Stimulated activated CD4-positive, alpha-beta T cell treated with anti-CD3 and anti-CD28 coated beads, Interleukin-4, amount 100 ng/mL, for 1 hour (primary cell): Measurements from ENCODE around the gene MBP.
A peak's percentile ranks its signal among the peaks of the same experiment; 100 is the strongest.

Experiments
- DNase-seq: peaks from one replicate; pipeline ENCODE4 v3.0.0-alpha.2; 2020

The MBP gene

DNA sequence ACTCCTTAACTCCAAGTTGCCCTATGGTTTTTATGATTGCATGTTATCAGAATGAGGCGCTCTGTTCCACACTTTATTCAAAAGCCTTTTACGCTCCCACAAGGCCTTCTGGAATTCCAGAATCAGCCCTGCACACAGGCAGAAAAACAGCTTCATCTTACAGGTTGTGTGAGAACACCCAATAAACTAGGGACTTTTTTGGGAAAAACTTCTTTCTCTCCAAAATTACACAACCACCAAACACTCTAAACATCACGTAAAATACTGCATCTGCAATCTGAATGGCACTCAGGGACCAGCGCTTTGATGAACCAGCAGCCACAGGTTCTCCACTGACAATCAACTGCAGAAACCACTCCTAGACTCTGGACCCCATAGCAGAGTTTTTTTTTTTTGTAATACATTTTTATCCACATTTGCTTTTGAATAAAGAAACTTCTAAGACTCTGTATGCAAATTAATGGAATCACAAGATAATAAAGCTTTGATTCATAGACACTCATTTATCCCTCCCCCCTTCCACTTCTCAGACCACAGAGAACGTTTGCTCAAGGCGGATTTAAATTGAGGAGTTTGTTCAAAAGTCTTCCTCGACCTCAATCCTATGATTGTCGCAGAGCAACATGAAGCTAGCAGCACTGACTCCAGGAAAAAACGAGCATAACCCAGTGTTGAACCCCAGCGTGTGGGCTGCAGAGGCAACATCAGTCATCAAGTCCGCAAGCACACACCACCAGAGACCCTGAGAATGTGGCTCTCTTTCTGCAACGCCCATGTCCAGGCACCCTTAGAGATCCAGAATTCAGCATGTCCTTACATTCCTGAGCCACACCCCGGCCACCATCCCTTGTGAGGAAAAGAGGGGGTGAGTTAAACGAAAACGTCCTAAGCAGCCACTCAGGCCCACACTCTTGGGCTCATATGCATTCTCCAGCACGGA, 116.5 kb downstream of the MBP start:
- DNase-seq = no peak

DNA sequence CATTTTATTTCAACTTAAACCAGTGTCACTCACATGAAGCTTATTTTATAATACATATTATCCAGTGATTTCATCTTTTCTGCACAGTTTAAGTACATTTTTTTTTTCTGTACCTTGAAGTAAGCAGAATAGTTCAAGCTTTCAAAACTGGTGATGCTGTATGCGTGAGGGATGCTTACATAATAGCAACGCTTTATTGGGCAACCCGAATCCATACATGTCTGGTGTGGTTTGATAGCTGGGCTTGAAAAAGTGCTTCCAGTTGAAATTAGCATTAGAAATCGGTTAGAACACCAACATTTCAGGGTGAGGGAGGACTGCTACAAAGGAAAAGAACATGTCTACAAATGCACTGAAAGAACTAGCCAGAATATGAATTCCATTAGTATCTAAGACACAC, 117.4 kb downstream of the MBP start:
- DNase-seq = no peak

DNA sequence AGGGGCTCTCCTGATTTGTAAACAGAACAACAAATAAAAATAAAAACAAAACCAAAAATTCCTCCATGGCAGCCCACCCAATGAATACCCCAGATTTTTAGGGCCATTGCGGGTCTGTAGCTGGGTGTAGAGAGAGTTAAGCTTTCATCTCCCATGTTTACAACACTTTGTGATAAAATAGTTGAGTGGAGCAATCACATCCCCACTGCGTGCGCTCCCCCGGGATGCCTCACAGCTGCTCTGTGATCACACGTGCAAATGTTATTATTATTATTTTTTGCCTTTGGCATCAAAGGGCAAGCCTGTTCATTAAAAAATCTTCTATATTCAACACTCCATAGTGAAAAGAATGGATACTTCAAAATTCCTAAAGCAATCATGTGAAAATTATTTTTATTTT, 118.0 kb downstream of the MBP start:
- DNase-seq = no peak

DNA sequence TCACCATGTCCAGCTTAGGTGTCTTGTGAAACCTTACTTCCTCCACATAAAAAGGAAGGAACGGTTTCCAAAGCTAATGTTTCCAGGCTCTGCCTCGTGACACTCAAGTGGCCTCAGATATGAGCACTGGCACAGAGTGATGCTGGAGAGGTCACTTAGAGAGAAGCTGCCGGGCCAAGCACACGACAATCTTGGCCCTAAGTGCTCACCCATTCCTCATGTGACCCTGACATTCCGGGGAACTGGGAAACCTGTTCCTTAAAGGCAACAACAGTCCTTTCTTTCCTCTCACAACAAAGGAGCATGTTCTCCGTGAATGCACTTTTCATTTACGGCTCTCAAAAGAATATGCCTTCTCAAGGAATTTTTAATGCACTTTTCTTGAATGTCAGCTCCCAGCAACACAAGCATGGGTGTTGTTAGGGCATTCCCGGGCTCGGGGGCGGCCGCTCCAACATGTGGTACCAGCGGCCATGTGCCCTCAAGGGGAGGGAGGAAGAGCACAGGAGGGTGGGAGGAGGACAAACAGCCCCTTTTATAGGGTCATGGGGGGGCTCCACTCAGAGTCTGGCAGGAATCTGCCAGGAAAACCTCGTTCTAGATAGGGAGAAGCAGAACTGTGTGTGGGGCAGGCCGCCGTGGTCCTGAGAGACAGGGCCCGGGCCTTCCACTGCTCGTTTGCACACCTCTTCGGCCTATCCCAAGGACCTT, 118.6 kb downstream of the MBP start:
- DNase-seq = no peak

DNA sequence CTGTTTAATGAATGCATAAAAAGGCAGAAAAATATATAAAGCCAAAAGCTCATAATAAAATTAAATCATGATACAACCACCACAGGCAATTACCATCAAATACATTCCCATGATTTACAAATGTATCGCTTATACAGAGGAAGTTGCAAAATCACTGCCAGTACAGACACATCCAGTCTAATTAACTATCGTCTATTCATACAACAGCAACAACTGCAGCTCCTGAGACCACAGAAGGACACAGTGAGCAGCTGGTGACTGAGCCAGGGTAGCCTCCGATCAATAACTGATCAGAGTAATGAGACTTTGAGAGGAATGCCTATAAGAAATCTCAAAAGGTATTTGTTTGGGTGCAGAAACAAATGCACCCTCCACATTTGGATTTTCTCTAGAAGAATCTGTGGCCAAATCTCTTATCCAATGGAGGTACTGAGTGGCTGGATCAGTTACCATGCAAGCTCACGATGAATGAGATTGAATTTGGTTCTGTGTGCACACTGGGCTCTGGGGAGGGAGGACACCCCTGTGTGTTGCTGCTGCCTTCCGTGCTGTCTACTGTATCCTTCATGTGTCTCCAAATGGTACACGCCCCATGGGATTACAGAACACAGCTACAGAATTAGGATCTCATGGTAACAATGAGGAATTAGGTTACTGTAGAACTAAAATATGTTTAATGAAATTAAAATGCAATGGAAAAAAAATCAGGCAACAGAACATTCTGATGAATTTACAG, 119.6 kb downstream of the MBP start:
- no peak for DNase-seq

DNA sequence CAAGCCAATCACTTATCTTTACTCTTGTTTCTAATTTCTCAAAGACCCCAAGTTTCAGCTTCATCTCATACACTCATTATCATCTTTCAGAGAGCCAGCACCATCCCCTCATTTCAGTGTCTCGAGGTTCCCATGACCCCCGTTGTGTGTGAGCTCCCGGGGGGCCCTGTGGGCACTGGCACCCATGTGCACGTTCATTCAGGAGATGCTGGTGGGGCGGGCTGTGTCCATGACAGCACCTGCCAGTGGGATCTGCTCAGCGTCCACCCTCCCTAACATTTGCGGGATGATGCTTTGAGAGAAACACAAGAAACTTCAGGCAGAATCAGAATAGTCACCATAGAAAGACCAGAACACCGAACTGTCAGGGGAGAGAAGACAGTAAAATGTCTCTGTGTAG, 120.5 kb downstream of the MBP start:
- DNase-seq = no peak

DNA sequence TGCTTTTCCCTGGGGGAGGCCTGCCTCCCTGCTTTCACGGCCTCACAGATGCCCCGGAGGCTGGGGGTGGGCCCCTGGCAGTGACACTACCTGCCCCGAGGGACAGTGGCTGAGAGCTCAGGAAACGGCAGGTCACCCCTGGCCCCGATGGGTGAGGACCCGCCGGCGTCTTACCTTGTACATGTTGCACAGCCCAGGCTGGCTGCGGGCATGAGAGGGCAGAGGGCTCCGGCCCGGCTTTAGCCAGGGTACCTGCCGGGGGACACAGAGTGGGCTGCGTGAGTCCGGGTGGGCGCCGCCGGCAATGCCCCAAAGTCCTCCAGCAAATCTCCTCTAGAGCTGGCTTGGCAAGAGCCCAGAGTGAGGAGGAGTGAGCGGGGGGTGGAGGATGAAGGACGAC, 122.9 kb downstream of the MBP start:
- DNase-seq = no peak

DNA sequence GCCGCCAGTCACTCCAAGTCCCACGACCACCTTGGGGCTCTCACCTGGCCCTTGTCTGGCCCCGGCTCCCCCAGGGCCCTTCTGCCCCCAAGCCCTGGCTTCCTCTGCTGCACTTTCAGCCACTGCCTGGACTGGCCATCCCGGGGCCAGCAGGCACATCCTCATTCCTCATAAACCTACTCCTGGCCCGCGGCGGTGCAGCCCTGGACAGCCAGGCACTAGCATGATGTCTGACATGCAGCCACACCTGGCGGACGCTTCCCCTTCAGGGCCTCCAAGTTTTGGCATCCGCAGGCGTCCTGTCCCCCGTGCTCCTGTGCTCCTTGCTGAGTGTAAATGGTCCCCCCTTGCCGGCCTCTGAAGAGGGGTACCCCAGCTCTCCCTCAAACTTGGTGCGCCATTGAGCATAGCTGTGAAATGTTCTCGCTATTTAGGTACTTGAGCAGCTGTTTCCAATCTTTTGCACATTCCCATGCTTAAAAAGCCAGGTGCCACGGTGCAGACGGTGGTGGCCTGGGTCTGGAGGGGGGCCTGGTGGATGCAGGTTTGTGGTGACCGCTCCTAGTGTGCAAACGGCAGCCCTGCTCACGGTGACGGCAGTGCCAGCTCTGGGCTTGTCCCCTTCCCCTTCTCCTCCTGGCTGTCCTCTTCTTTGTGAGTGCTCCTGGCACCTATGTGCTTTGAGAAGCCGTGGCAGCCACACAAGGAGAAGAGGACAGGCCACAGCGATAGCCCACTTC, 123.8 kb downstream of the MBP start:
- no peak for DNase-seq

DNA sequence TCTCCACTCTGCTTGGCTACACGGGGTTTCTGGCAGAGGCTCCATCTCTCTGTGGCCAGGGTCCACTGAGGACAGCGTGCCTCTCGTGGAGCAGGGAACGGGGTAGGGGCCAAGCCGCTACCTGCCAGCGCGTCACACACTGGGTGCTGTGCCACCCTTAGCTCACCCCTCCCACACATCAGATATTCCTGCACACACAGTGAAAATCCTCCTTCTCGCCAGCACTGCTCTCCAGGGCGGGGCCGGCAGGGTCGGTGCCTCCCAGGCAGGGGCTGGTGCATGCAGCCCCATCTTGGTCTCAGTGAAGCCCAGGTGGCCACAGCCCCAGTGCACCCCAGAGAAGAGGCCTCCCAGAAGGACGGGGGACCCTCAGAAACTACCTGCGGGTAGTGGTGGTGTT, 124.6 kb downstream of the MBP start:
- DNase-seq = no peak

DNA sequence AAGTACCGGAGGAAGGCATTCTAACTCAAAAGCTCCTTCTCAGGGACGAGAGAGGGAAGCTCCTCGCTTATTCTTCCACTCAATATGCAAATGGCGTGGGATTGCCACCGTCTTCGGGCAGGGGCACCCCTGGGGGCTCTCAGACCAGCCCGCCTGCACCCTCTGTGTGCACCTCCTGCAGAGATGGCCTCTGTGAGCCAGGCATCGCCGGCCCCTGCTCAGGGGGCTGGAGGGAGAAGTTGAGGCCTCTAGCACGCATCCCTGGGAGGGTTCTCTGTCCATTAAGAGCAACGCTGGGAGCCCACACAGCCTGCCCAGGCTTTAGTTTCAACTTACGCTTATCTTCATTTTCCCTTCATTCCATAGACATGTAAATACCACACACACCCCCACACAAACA, 125.3 kb downstream of the MBP start:
- no peak for DNase-seq

DNA sequence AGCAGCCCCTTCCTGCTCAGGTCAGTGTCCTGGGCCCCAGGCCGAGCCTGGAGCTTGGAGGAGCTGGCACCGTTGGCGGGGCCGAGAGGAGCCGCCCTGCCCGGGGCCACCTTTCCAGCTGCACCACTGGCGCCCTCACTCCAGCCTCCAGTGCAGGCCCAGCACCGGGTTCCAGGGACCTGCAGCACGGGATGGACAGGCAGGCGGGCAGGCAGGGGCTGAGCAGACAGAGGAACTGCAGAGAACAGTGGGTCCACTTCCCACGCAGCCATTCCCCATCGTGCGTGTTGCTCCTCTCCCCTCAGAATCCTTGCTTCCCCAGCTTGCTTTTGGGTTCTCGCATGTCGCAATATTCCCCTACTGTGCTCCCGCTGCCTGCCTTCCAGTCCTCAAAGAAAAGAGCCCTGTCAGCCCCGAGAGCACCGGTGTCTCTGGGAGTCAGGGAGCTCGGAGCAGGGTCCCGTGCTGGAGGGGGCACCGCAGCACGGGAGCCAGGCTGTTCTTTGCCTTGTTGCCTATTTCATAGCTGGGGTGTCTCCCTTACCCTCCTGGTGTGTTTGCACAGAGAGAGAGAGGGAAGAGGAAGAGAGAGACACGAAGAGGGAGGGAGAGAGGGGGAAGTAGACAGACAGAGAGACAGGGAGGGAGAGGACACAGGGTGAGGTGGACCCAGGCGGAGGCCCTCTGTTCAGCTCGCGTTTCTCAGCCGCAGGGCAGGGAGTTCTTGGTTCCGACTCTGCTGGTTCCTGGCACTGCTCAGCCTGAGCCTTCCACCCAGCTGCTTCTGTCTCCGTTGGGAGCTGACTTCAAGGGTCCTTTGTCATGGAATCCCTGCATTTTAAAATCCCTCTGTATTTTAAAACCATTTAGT, 126.0 kb downstream of the MBP start:
- DNase-seq = no peak

DNA sequence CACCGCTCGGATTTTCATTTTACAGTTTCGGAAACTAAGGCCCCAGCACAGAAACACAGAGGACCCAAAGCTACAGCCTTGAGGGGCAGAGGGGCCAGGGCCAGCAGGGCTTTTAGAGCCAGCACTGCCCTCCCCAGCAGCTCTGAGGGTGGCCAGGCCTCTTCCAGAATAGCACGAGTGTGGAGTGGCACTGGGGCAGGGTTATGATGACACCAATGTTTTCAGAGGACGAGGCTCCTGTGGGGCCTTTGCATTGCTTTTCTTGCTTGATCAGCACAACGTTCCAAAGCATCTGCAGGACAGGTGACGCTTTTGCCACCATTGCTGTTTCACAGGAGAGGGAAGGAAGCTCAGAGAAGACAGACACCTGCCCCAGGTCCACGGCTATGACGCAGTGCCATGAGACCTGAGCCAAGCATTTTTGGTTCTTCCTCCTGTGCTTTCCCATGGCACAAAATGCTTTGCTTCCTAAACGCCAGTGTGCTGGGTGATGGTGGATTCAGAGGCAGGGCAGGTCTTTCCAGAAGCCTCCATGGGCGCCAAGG, 126.9 kb downstream of the MBP start:
- no peak for DNase-seq

DNA sequence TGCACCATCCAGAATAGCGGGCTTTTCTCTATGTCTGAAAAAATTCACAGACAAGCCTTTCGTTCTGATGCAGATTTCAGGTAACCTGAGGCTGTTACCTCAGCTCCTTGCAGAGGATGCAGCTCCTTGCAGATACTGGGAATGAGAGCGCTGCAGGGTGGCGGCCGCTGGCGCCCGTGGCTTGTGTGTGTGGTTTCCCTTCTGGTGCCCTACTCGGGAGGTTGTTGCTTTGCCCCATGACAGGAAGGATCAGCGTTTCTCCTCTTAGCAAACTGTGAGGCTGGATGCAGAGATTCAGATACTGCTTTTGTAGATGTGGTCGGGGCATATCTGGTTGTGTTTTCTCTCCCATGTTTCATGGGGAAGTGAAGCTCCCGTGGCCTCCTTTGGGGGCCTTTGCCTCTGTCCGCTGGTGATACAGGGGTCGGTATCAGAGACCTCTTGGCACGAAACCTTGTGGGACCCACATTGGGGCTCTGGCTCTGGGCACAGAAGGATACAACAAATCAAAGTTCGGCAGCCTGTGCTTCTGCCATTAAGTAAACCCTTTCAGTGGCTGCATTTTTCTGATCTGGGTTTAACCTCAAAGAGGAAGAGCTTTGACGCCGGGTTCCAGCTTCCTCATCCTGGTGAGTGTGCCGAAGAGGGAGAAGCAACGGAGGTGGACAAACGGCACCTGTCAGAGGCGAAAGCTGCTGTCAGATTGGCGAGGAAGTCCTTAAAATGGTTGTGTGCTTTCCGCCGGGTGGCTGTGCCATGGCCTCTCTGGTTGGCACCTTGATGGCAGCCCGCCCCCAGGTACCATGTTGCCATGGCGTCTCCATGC, 127.8 kb downstream of the MBP start:
- no peak for DNase-seq

DNA sequence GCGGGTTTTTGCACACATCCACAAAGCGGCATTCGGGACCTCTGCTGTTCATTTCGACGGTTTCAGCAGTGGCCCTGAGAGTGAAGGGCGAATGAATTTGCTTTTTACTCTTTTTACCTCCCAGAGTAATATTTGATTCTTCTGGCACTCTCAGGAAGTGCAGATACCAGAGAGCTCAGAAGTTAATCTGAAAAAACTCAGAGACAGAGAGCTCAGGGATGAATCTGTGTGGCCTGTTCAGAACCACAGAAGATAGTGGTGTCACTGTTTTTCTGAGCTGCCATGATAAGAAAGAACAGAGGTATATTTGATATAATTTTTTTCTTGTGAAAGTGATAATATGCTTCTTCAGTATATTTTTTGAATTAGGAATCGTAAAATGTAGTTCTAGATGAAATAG, 129.3 kb downstream of the MBP start:
- DNase-seq = no peak

DNA sequence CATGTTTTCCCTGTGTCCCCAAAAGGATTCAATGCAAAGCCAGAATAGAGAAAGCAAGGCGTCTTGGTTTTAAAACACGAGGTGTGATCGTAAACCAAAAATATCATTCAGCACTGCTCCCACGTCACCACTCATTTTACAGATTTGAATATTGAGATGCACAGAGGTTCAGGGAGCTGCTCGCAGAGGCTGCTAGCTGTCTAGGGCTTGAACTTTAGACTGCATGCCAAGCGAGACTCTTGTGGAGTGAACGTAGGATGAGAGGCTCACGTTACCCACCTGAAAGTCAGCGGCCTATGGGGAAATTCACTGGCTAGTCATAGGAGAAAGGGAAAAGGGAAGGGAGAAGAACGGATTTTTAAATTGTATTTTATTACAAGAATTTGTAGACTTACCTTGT, 130.1 kb downstream of the MBP start:
- no peak for DNase-seq

DNA sequence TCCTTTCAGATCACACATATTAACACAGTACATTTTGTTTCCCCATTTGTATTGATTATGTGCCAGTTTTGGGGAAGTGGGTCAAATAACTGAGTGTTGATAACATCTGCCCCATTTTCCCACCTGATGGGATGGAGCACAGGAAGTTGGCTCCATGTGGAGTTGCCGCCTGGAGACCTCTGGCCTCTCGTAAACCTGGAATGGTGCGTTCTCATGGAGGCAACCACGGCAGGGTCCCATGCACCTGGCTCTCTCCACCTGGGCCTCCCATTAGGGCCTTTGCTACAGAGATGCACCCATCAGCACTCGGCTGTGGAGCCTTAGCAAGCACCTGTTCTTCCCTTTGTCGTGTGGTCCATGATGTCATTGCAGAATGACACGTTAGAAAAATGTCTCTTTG, 130.6 kb downstream of the MBP start:
- DNase-seq = no peak

DNA sequence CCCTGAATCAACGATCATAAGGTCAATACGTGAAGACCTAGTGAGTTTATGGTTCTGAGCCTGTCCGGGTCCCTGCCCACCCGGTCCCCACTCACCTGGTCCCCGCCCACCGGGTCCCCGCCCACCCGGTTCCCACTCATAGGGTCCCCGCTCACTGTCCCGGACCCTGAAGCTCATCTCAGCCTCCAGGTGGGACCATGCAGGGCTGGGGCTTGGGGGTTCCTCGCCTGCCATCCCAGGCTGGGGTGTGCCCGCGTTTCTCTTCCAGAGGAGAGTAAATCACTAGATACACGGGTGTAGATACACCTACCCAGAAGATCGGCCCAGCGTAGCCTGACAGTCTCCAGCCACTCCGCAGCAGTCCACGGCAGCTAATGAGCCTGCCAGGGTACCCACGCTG, 131.5 kb downstream of the MBP start:
- no peak for DNase-seq

DNA sequence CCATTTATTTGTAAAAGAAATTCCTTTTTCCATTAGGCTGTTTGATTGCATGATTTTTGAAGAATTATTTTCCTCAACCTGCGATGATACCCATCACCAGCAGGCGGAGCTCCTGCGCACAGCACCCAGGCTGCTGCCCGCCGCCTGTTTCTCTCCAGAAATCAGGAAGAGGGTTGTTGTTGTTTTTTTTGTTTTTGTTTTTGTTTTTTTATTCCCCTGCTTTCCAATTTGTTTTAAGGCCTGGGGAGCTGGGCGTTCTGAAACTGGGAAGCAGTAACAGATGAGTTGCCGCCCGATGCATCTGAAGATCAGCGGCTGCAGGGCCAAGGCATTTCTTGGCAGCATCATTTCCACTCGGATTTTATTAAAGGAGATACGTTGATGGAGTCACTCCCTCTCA, 132.1 kb downstream of the MBP start:
- DNase-seq = peak; percentile 52

DNA sequence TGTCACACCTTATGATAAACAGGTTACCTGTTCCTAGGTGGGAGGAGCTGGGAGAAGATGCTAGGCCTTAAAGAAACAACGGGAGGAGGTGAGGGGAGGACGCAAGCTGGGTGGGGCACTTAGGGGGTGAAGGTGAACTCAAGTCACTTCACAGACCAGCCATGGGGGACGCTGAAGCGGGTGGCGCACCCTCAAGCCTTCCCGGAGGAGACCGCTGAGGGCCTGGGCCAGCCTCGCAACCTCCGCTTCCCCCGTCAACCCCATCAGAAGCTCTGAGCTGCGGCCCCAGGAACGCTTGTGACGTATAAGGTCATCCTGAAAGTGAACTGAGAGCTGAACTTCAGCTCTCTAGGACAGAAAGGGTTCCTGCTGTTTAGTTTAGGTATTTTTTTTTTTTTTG, 133.5 kb downstream of the MBP start:
- DNase-seq = no peak

DNA sequence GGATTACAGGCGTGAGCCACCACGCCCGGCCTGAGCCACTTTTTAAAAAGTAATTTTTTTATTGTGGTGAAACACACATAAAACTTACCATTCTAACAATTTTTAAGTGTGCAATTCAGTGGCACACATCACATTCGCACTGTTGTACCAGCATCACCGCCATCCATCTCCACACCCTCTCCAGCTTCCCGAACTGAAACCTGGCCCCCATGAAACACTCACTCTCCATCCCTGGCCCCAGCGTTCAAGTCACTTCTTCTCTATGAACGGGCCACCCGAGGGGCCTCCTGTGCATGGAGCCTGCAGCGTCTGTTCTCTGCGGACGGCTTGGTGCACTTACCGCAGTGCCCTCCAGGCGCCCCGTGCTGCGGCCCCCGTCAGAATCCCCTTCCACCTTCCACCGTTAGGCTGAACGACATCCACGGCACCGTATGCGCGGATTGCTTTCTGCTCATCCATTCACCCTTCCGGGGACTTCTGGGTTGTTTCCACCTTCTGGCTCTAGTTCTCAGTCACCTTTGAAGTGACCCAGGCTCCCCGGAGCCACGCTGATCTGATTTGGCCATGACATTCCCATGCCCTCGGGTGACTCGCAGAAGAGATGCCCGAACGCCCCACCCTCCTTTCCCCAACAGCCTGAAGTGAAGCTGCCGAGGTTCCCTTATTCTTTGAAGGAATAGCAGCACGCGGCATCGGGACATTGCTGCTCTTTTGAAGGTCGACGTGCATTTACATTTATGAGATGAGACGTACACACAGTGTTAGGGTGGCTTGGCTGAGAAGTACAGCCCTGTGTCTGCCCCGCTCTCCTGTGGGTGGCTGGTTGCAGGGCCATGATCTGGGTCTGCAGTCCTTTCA, 134.4 kb downstream of the MBP start:
- no peak for DNase-seq
